GM12873 (cell line): ENCODE measurements around the gene PPM1N.
A peak's percentile ranks its signal among the peaks of the same experiment; 100 is the strongest.

ENCODE experiments used
- CTCF ChIP-seq: IDR thresholded peaks from 2 replicates; pipeline ENCODE4 v1.5.1; 2012; ENCODE audit warnings: low read depth, mild to moderate bottlenecking, moderate library complexity, low read length, control low read depth; ENCODE audit not compliant: insufficient read depth; ENCODE audit errors: missing control alignments

The PPM1N gene

GRCh38 chr19:45508417-45508860 lies 10.2 kb downstream of the PPM1N start:
- TF ChIP-seq CTCF, result no peak

DNA sequence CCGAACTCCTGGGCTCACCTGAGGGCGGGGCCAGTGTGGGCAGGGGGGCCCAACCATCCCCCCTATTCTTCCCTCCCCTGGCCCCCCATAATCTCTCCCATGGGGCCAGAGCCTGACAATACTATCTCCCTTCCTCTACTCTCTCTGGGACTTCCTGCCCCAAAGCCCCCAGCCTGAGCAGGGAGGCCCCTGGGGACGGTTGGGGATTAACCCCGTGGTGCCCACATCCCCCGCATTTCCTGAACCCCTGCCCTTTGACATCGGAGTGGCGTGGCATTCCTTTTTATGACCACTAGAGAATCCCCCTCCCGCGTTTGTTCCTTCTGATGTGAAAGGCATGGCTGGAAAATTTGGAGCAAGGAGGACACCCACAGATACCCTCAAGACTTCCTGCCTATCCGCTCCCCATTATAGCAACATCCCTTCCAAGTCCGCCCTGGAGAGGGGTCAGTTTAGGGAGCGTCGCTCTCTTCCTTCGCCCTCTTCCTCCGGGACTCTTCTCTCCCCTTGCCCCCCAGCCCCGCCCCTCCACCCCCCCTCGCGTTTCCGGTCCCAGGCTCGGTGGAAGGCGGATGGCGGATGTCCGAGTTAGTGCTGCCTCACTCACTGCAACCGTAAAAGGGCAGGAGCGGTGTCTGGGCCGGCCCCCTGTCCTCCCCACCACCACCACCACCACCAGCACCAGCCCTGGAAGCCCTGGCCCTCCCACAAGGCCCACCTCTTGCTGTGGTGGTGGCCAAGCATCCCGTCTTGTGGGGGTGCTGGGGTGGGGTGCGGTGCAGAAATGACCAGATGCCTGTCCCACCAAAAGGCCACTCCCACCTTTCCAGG lies 10.8 kb downstream of the PPM1N start:
- TF ChIP-seq CTCF, result peak; percentile 29

GRCh38 chr19:45509692-45510015 lies 11.4 kb downstream of the PPM1N start:
- no peak for TF ChIP-seq CTCF

- no peak for TF ChIP-seq CTCF
Observed at GRCh38 chr19:45511074-45511473, 12.8 kb downstream of the PPM1N start.

GRCh38 chr19:45512881-45513483 lies 14.7 kb downstream of the PPM1N start:
- no peak for TF ChIP-seq CTCF

DNA sequence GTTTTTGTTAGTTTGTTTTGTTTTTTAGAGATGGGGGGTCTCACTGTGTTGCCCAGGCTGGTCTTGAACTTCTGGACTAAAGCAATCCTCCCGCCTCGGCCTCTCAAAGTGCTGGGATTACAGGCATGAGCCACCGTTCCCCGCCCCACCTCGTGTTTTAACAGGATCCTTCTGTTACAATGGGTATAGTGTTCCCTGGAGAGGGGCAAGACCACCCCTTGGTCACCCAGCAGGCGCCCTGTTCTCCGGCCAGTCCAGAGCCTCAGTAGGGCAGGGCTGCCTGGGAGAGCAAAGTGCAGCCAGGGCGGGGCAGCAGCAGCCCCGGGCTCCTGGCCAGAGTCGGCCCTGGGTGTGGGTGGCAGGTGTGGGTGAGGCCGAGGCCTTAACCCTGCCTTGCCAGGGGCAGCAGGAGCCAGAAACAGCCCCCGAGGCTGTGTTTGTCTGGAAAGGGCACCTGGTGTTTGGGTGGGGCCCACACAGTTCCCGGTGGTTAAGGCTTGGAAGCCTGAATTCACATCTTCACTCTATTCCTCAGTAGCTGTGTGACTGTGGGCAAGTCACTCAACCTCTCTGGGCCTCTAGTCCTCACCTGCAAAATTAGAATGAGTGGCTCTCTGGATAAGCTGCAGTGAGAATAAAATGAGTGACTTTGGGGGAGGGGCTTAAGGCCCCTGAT lies 16.3 kb downstream of the PPM1N start:
- no peak for TF ChIP-seq CTCF

DNA sequence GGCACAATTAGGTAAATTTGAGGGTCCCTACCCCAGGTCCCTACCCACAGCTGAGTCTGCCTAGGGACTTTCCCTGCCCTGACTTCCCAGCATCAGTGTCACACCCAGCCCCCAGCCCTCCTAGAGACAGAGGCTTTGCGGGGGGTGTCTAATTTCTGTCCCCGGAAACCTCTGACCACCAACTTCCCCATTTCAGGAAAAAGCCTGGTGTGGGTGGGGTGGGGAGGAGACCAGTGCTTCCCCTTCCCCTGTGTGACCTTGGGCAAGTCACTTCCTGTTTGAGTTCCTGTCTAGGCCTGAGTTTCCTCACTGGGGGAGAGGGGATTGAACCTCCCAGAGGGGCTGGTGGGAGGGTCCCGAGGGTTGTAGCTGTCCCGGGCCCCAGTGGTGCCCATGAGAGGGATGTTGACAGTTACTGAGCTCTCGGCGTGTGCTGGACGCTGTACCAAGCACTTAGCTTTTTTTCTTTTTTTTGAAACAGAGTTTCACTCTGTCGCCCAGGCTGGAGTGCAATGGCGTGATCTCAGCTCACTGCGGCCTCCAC lies 16.9 kb downstream of the PPM1N start:
- TF ChIP-seq CTCF, result no peak
